Measurements from ENCODE around the gene METAP1D. TPM values are rescaled to one million over a fixed set of nuclear protein-coding genes. Genes with fewer than 3 reads are reported as not detected.

The METAP1D gene
- total and polyA plus RNA-seq, 2 of the 4 experiments (the other 2 are of a cell fraction), result 3.4 to 5.5 TPM

DNA sequence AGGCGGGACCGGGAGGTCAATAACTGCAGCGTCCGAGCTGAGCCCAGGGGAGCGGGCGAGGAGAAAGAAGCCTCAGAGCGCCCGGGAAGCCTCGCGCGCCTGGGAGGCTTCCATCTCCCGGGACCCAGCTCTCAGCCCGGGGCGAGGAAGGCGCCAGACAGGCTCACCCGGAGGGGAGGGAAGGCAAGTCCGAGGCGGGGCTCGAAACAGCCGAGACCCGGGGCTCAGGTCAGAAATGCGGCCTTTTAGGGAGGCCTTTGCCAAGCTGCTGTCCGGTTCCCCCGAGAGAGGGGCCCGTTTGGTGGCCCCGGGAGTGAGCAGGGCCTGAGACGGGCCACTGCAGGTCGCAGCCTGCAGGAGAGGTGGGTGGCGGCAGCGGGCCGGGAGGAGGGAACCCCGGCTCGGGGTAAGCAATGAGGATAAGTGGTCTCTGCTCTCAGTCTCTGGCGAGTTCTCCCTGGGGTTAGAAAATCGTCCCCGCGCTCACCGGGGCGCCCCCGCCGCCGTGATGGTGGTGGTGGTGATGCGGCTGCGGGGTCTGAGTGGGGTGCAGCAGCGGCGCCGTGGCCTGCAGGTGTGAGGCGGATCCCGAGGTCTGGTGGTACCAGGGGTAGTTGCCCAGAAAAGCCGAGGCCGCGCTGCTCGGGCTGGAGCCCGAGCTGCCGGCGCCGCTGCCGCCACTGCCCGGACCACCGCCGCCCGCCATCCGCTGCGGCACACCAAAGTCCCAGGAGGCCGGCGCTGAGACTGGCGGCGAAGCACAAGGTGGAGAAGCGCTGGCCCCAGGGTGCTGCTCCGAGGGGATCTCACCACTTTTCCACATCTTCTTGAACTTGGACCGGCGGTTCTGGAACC, 100.6 kb downstream of the METAP1D start:
- no peak for ATAC-seq (ENCODE audit: low read depth)
- Histone ChIP-seq H2BK5ac (ENCODE audit: low read depth, low read length, poor library complexity, severe bottlenecking) (no peak overlapping the region), H4K8ac (ENCODE audit: low read depth in 2 of 2, low read length in 2 of 2) (no peak overlapping the region), H3K23ac (ENCODE audit: low read depth, low read length) (no peak overlapping the region), H4K20me1 (ENCODE audit: insufficient read depth, low read length) (no peaks in the 10 kb centered on the region; the same call in 1 of the 2 replicates), H3K9ac (ENCODE audit: low read depth, low read length) (no peak overlapping the region), H2BK15ac (ENCODE audit: low read depth, low read length) (no peak overlapping the region), H4K91ac (ENCODE audit: insufficient read depth, low read depth, low read length) (no peak overlapping the region), H3K27me3 (ENCODE audit: control insufficient read depth, insufficient read depth, low read length) (no peaks in the 10 kb centered on the region; the same call in 1 of the 2 replicates), H2AK9ac (replicated peaks; ENCODE audit: low read depth, low read length, poor library complexity) (no peak overlapping the region), H2BK20ac (ENCODE audit: low read depth, low read length) (no peak overlapping the region), H2BK120ac (ENCODE audit: low read depth, low read length) (no peak overlapping the region), H3K18ac (ENCODE audit: low read depth, low read length) (no peak overlapping the region), H4K5ac (ENCODE audit: low read depth, low read length) (no peak overlapping the region), H3K56ac (ENCODE audit: extremely low read depth, insufficient read depth, low read length) (no peak overlapping the region), H3K27ac (ENCODE audit: insufficient read depth, low read length) (no peak overlapping the region), H2AK5ac (ENCODE audit: low read depth, low read length) (no peak overlapping the region), H2AFZ (replicated peaks; ENCODE audit: low read length, poor library complexity) (no peak overlapping the region), H3K4me3 (ENCODE audit: insufficient read depth, low read depth, low read length) (no peak overlapping the region), H3K36me3 (ENCODE audit: control insufficient read depth, insufficient read depth, low read length) (no peaks in the 10 kb centered on the region), H3K14ac (replicated peaks; ENCODE audit: low read depth, low read length) (no peak overlapping the region), H3K79me1 (ENCODE audit: low read depth in 1 of 2, low read length in 2 of 2) (no peaks in the 10 kb centered on the region), H3K4ac (ENCODE audit: low read depth, low read length) (no peak overlapping the region), H3K9me1 (ENCODE audit: insufficient read depth, low read length) (peaks cover 5% of the 10 kb centered on the region), H3K9me3 (ENCODE audit: control insufficient read depth, insufficient read depth, low read length) (no peaks in the 10 kb centered on the region), H3K4me2 (ENCODE audit: low read depth, low read length) (no peak overlapping the region), H3K4me1 (ENCODE audit: control insufficient read depth, insufficient read depth, low read length) (peaks cover 14% of the 10 kb centered on the region)
- CTCF ChIA-PET, result interaction anchor here (0.6 kb wide), 1 partner anchor 288 kb away, joined by 3 read pairs; no protein-coding TSS in a partner anchor
- dilution Hi-C loops (cut with HindIII; ENCODE audit: low sequenced_read_pairs, unreplicated experiment) (no loop called here), in situ Hi-C loops (cut with MboI; ENCODE audit: low sequenced_read_pairs) (no loop called here), intact Hi-C loops (cut with micrococcal nuclease) (loop anchor here (5.0 kb wide), 1 partner anchor 367 kb away; no protein-coding TSS in a partner anchor)
- TF ChIP-seq NFE2L2 (IDR thresholded peaks at IDR 0.05; ENCODE audit: low read depth, low read length), result no peak
- no peak for TF ChIP-seq SMC3 (IDR thresholded peaks at IDR 0.05; ENCODE audit: low read depth, low read length)
- TF ChIP-seq CHD1 (IDR thresholded peaks at IDR 0.05; ENCODE audit: low read depth, low read length), result no peak
- TF ChIP-seq, protein P1, sequence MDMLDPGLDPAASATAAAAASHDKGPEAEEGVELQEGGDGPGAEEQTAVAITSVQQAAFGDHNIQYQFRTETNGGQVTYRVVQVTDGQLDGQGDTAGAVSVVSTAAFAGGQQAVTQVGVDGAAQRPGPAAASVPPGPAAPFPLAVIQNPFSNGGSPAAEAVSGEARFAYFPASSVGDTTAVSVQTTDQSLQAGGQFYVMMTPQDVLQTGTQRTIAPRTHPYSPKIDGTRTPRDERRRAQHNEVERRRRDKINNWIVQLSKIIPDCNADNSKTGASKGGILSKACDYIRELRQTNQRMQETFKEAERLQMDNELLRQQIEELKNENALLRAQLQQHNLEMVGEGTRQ (IDR thresholded peaks at IDR 0.05; ENCODE audit: low read depth, low read length), result no peak
- no peak for TF ChIP-seq FOS (IDR thresholded peaks at IDR 0.05; ENCODE audit: low read depth, low read length)
- TF ChIP-seq, protein P2, sequence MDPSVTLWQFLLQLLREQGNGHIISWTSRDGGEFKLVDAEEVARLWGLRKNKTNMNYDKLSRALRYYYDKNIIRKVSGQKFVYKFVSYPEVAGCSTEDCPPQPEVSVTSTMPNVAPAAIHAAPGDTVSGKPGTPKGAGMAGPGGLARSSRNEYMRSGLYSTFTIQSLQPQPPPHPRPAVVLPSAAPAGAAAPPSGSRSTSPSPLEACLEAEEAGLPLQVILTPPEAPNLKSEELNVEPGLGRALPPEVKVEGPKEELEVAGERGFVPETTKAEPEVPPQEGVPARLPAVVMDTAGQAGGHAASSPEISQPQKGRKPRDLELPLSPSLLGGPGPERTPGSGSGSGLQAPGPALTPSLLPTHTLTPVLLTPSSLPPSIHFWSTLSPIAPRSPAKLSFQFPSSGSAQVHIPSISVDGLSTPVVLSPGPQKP (IDR thresholded peaks at IDR 0.05; ENCODE audit: borderline replicate concordance, low read depth, low read length), result no peak
- no peak for TF ChIP-seq MXI1 (IDR thresholded peaks at IDR 0.05; ENCODE audit: borderline replicate concordance, low read depth, low read length)
- TF ChIP-seq RAD21 (IDR thresholded peaks at IDR 0.05; ENCODE audit: low read length), result no peak
- POLR2A ChIA-PET (ENCODE audit: unreplicated experiment), result interaction anchor here (0.5 kb wide), 1 partner anchor 1168 kb away, joined by 4 read pairs; no protein-coding TSS in a partner anchor
- no peak for DNase-seq
- BruUV-seq (replicated peaks), result no TSS peak
- 52% methylated on average over 37 of the region's 72 CpGs; no CpG with 5 or more reads in 1 of the 2 experiments for WGBS, 2 experiments (ENCODE audit: extremely low coverage in 2 of 2, insufficient read length in 1 of 2)
